CD4-positive, alpha-beta T cell (primary cell): ENCODE measurements around the gene MSH2. TPM values are rescaled to one million over a fixed set of nuclear protein-coding genes. Genes with fewer than 3 reads are reported as not detected.

Experiments used
- ATAC-seq: fragments of 200-7000 bp; cut with Tn5 transposase; one replicate; pipeline ENCODE4 v1.10.0; 2022; ENCODE audit warnings: mild to moderate bottlenecking; ENCODE audit not compliant: poor library complexity
- CTCF ChIA-PET: fragments of 350-600 bp; sonication (Branson Sonifier 250); formaldehyde crosslinking; loops from one replicate; lab custom pipeline; 2021; ENCODE audit warnings: antibody characterized with exemption, inconsistent platforms; lab: Charles Lee
- POLR2A ChIA-PET: fragments of 350-600 bp; sonication (Branson Sonifier 250); formaldehyde crosslinking; loops from one replicate; lab custom pipeline; 2021; ENCODE audit warnings: antibody characterized with exemption, inconsistent platforms; lab: Charles Lee
- DNase-seq, 14 experiments: peaks; one replicate each; pipeline ENCODE4 v3.0.0-alpha.2; 2013 to 2020; ENCODE audit warnings: mixed read lengths in 2 of 14
- H3K27ac ChIP-seq, 2 donors: one replicate each; pipeline versions ENCODE4 v1.5.1 to v1.7.0; 2013; ENCODE audit warnings: low read length in 2 of 2, low read depth in 1 of 2, mild to moderate bottlenecking in 1 of 2
- H3K27me3 ChIP-seq, 2 experiments: 1 replicate in 1 of 2; 2 replicates in 1 of 2; pipeline versions ENCODE4 v1.6.1 to v1.7.0; 2013; ENCODE audit warnings: low read length in 2 of 2, control low read depth in 1 of 2, mild to moderate bottlenecking in 1 of 2, moderate library complexity in 1 of 2; ENCODE audit not compliant: insufficient read depth in 2 of 2, control insufficient read depth in 1 of 2
- H3K36me3 ChIP-seq: one replicate; pipeline ENCODE4 v1.6.1; 2013; ENCODE audit warnings: low read length, control low read depth; ENCODE audit not compliant: insufficient read depth
- H3K4me1 ChIP-seq: one replicate; pipeline ENCODE4 v1.6.1; 2013; ENCODE audit warnings: low read length, control low read depth; ENCODE audit not compliant: insufficient read depth
- H3K4me3 ChIP-seq: one replicate; pipeline ENCODE4 v1.5.1; 2013; ENCODE audit warnings: mild to moderate bottlenecking, low read length, moderate library complexity
- H3K9me3 ChIP-seq, 2 experiments: 1 replicate in 1 of 2; 2 replicates in 1 of 2; pipeline versions ENCODE4 v1.6.1 to v1.7.0; 2013; ENCODE audit warnings: low read length in 2 of 2, mild to moderate bottlenecking in 2 of 2, control low read depth in 1 of 2, moderate library complexity in 1 of 2; ENCODE audit not compliant: control insufficient read depth in 1 of 2, insufficient read depth in 1 of 2
- H3K27ac Mint-ChIP-seq: one replicate; pipeline ENCODE4 v1.8.0; 2020; ENCODE audit warnings: mixed read lengths
- H3K27me3 Mint-ChIP-seq: one replicate; pipeline ENCODE4 v1.8.0; 2021; ENCODE audit warnings: mixed read lengths
- H3K36me3 Mint-ChIP-seq: one replicate; pipeline ENCODE4 v1.8.0; 2021; ENCODE audit warnings: low read depth, mixed read lengths
- H3K4me1 Mint-ChIP-seq: one replicate; pipeline ENCODE4 v1.8.0; 2021; ENCODE audit warnings: low read depth, mixed read lengths
- H3K4me3 Mint-ChIP-seq: one replicate; pipeline ENCODE4 v1.8.0; 2020; ENCODE audit warnings: mild to moderate bottlenecking, mixed read lengths
- H3K9me3 Mint-ChIP-seq: one replicate; pipeline ENCODE4 v1.8.0; 2020; ENCODE audit warnings: mixed read lengths
- CTCF ChIP-seq: fragments of 200-600 bp; IDR thresholded peaks from one replicate; pipeline ENCODE4 v1.8.0; 2022; ENCODE audit warnings: antibody characterized with exemption, mild to moderate bottlenecking
- intact Hi-C, 2 experiments: fragments of 100-400 bp; cut with DNase I in 1 of 2; cut with micrococcal nuclease in 1 of 2; formaldehyde crosslinking; loops; one replicate each; pipeline versions ENCODE4 v1.15.1 to v1.9.0; 2023 to 2025; cut with DNase I, micrococcal nuclease
- total RNA-seq, 174 experiments: library from RNA in 2 of 174; stranded (reverse) in 2 of 174; gene quantifications; one replicate each; pipeline ENCODE4 v1.2.3 and lab custom pipeline; 2021 to 2026

MSH2 gene
- total RNA-seq, 2 experiments from 2014 or later = 7.1 to 8.2 TPM

GRCh38 chr2:47494267-47495130 lies 91.5 kb downstream of the MSH2 start:
- H3K27me3 ChIP-seq = no peaks in the 10 kb centered on the region
- no peak for TF ChIP-seq CTCF
- no peaks in the 10 kb centered on the region for H3K36me3 ChIP-seq
- Mint-ChIP-seq H3K4me3 (no peak overlapping the region), H3K4me1 (no peaks in the 10 kb centered on the region), H3K9me3 (peaks cover 5% of the 10 kb centered on the region), H3K27me3 (no peaks in the 10 kb centered on the region), H3K27ac (no peak overlapping the region), H3K36me3 (peaks cover 3% of the 10 kb centered on the region)
- H3K9me3 ChIP-seq = peaks cover 0 to 8% of the 10 kb centered on the region in 2 experiments
- intact Hi-C loops = no loop called here
- ATAC-seq (no peak), DNase-seq (no peak)
- H3K4me1 ChIP-seq = no peaks in the 10 kb centered on the region
- H3K4me3 ChIP-seq = no peak overlapping the region
- CTCF ChIA-PET = no interaction called here
- no peak overlapping the region for H3K27ac ChIP-seq
- POLR2A ChIA-PET = no interaction called here

- Mint-ChIP-seq H3K9me3 (peaks cover 6% of the 10 kb centered on the region), H3K4me1 (no peaks in the 10 kb centered on the region), H3K27me3 (no peaks in the 10 kb centered on the region), H3K27ac (no peak overlapping the region), H3K4me3 (no peak overlapping the region), H3K36me3 (peaks cover 20% of the 10 kb centered on the region)
- Histone ChIP-seq H3K27ac (no peak overlapping the region), H3K4me3 (no peak overlapping the region), H3K36me3 (no peaks in the 10 kb centered on the region), H3K9me3 (peaks cover 7 to 22% of the 10 kb centered on the region in 2 experiments), H3K4me1 (no peaks in the 10 kb centered on the region), H3K27me3 (no peaks in the 10 kb centered on the region)
- intact Hi-C loops = no loop called here
- DNase-seq (no peak), ATAC-seq (no peak)
- ChIA-PET CTCF (no interaction called here), POLR2A (no interaction called here)
- no peak for TF ChIP-seq CTCF
Observed at GRCh38 chr2:47497843-47498460, 95.0 kb downstream of the MSH2 start.

- no peaks in the 10 kb centered on the region for H3K27me3 Mint-ChIP-seq
- H3K27ac Mint-ChIP-seq = no peak overlapping the region
- Histone ChIP-seq H3K4me1 (no peaks in the 10 kb centered on the region), H3K27me3 (no peaks in the 10 kb centered on the region), H3K27ac (no peak overlapping the region), H3K36me3 (no peaks in the 10 kb centered on the region), H3K4me3 (no peak overlapping the region), H3K9me3 (peaks cover 7 to 25% of the 10 kb centered on the region in 2 experiments)
- ATAC-seq = no peak
- ChIA-PET POLR2A (no interaction called here), CTCF (no interaction called here)
- peaks cover 20% of the 10 kb centered on the region for H3K36me3 Mint-ChIP-seq
- no peak overlapping the region for H3K4me3 Mint-ChIP-seq
- DNase-seq = no peak
- peaks cover 6% of the 10 kb centered on the region for H3K9me3 Mint-ChIP-seq
- no peaks in the 10 kb centered on the region for H3K4me1 Mint-ChIP-seq
- intact Hi-C loops = no loop called here
- no peak for TF ChIP-seq CTCF
Observed at GRCh38 chr2:47499093-47499492, 96.1 kb downstream of the MSH2 start.
